Activated T-helper 1 cell treated with Interleukin-2 at 50 U/mL for 16 hours (primary cell): ENCODE data around the gene SRC.

Source experiments
- DNase-seq: peaks from one replicate; pipeline ENCODE4 v3.0.0-alpha.2; 2020; ENCODE audit warnings: low read depth

SRC gene

DNA sequence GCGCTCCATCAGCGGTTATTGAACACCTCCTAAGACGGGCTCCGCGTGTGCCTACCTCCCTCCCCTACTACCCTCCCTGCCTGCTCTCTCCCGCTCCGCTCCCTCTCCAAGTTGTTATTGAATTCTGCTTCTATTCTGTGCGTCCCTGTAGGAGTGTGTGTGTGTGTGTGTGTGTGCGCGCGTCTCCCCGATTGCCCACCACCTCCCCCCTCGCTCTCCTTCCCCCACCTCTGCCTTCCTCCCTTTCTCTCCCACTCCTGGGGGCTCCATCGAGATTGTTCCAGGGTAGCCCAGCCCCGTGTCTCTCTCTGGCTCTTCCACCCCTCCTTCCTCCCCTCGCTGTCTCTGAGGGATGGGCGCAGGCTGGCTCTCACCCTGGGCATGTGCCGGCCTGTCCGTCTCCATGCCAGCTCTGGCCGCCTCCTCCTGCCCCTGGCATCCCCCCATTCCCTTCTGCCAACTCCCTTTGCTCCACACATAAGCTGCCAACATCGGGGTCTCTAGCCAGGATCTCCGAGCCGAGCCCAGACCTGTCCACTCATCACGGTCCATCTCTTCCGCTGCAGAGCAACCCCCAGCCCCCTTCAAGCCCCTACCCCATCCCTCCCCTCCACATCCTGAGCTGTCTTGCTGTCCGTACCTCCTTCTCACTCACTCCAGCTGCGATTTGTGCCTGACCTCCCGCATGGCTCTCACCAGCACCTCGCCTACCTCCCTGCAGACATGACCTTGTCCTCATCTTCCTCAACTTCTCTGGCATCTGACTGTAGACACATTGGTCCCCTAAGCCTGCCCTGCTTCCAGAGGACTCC is 68.5 kb downstream of the SRC start:
- DNase-seq = no peak

DNA sequence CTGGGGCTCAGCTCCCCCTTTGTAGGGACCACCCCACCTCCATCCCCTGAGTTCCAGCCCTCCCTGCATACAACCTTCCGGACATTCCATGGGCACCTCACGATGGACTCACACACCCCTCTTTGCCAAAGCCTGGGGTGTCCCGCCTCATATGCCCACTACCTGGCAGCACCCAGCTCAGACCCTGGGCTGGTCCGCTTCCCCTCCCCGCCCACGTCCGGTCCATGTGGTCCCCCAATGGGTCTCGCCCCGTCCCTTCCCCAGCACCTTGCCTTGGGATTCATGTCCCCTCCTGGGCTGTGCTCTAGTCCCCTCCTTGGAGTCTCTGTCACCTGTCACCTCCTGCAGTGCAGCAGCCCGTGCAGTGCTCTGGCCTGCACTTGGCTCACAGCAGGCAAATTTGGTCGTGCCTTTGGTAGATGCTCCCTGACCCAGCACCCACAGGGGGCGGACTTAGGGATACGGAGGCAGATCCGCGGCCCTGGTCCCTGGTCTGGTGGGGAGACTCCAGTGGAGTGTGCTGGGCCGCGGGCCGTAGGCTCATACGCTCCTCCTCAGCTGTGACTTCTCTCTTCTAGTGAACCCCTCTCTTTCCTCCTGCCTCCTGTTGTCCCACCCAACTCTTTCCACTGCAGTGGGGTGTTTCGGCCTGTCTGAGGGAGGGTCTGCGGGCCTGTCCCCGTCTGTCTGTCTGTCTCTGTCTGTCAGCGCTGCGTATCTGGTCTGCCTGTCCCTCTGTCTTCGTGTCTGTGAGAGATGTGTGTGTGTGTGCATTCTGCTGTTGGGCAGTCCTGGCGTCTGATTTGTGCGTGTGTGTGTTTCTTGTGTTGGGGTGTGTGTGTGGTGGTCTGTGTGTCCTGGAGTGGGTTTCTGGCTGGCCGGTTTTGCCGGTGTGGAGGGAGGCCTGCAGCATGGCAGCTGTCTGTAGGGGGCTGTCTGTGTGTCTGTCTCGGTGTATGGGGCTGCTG is 69.5 kb downstream of the SRC start:
- DNase-seq = no peak

DNA sequence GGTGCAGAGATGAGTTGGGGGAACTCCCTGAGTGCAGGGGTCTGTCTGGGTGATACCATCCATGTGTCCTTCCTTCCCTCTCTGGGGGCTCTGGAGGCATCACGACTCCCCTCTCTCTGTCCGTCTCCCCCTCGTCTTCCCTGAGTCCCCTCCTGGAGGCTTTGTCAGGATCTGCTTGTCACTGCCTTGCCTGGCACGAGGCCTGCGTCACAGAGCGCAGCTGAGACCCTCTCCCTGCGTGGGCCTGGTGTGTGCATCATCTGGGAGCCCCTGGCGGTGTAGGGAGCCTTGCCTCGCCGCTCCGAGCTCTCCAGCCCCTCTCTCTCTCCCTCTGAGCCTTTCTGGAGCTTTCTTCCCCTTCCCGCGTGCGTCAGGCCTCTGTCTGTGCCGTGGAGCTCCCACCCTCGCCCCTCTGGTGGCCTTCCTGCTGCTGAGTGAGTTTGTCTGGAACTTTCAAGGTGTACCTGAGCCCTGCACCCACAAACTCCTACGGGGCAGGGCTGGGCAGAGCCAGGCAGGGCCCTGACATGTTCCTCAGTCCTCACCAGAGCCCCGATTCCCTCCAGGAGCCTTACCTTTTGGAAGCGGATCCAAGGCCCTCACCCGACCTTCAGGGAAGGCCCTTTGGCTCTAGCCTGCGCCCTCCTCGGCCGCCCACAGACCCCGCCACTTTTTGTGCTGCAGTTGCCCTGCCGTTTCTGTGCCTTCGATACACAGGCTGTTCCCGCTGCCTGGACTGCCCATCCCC is 70.3 kb downstream of the SRC start:
- DNase-seq = no peak

DNA sequence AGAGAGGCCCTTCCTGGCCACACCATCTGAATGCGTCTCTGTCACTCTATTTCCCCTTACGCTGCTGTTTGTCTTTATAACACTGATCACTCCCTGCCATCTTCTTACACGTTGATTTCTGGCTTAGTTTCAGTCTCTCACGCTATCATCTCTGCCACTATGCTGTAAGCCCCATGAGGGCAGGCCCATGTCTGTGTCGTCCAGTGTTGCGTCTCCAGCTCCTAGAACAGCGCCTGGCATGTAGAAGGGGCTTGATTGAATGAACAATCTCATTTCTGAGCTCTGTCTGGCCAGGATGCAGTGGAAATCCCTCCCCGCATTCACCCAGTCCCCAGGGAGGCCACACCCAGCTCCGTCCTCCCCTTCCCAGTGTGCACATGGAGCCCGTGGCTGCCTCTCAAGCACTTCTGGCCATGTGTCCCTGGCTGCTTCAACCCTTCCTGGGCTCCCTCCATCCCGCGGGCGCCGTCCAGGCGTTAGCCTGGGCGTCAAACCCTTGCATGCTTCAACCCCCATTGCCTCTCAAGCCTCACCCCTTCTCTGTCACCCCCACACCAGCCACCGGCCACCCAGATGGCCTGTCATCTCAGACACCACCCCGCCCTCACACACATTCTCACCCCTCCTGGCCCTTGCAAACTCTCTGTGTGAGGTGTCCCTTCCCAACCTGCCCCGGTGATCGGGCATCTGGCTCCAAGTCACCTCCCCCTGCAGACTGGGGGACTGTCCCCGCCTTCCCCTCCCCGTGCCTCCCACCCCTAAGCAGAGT is 71.1 kb downstream of the SRC start:
- DNase-seq = no peak

DNA sequence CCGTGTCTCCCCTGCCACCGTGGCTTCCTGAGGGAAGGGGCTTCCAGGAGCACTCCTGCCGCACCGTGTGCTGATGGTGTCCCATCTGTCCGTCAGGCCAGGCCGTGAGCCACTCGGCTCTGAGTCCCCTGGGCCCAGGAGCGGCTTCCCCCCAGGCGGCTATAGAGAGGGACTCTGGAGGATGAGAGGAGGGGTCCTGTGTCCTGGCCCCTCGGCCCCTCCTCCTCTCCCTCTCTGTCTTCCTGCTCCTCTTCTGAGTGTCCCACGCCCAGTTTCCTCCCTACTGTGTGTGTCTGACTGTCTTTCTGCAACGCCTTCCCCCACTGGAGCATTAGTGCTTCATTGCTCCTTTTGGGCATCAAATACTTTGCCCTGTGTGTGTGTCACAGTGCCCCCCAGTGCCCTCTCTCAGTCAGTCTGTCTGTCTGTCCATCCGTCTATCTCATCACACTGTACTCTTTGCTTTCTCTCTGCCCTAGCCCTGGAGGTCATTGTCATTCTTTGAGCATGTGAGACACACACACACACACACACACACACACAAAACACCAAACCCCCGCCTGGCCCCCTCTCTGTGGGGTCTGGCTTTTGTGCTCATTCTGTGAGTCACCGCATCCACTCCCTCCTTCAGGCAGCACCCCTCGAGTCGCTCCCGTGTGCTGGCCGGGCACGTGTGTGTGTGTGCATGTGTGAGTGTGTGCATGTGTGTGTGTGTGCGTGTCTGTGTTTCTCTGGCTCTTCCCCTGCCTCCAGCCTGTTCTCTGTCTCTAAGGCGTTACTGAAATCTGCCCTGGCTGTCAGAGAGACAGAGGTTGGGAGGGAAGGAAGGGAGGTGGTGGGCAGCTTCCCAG is 71.9 kb downstream of the SRC start:
- no peak for DNase-seq

DNA sequence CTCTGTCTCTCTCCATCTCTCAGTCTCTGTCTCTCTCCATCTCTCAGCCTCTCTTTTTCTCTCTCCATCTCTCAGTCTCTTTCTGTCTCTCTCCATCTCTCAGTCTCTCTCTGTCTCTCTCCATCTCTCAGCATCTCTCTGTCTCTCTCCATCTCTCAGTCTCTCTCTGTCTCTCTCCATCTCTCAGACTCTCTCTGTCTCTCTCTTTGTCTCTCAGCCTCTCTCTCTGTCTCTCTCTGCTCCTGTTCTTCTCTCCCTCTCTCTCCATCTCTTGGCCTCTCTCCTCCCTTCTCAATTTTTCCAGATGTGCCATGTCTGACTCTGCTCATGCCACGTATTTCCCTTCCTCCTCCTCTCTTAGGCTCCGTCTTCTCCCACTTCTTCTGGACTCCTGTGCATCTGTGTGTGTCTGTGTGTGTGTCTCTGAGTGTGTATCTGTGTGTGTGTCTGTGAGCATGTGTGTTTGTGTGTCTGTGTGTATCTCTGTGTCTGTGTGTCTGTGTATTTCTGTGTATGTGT is 72.7 kb downstream of the SRC start:
- DNase-seq = no peak

DNA sequence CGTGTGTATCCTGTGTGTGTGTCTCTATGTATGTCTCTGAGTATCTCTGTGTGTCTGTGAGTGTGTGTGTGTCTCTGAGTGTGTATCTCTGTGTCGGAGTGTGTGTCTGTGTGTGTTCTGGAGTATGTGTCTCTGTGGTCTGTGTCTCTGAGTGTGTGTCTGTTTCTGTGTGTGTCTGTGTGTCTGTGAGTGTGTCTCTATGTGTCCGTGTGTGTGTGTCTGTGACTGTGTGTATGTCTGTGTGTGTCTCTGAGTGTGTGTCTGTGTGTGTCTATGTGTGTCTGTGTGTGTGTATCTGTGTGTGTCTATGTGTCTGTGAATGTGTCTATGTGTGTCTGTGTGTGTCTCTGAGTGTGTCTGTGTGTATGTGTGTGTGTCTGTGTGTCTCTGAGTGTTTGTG is 73.4 kb downstream of the SRC start:
- no peak for DNase-seq

DNA sequence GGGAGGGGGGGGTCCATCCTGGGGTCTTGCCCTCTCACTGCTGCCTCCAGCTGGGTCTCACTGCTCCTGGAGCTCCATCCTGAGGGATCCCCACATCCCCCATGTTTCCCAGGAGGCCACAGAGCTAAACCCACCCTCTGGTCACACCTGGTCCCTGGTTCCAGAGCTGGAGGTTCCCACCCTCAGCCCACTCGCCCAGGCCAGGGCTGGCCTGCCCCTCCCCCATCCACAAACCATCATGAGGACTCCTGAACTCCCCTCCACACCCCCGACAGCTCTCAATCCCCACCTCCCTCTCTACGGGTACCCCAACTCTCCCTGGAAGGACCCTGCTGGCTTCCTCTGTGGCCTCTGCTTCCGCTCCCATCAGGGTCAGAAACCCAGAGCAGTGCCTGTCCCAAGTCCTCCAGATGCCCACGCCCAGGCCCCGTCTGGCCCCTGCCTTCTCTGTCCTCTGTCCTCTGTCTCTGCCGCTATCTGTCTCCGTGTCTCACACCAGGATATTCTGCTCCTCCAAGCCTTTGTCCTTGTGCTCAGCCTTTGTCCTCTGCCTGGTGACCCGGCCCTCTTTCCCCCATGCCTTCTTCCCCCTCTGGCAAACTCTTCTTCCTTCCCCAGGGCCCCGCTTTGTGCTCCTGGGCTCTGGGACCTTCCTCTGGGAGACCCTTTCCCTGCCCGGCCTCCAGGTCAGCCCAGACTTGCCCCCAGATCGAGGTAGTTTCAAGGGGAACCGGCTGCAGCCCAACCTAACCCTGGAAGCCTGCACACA is 74.0 kb downstream of the SRC start:
- no peak for DNase-seq

DNA sequence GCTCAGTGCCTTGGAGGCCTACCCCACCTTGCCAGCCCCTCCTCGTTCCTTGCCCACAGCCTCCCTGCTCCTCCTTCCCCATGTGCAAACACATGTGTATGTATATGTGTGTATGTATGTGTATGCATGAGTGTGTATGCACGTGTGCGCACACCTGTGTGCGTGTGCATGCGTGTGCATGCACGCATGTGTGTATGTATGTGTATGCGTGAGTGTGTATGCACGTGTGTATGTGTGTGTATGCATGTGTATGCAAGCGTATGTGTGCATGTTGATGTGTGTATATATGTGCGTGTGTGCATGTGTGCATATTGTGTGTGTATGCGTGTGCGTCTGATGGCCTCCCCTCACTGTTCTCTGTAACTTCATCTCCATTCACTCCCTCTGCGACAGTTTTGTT is 74.7 kb downstream of the SRC start:
- DNase-seq = no peak

DNA sequence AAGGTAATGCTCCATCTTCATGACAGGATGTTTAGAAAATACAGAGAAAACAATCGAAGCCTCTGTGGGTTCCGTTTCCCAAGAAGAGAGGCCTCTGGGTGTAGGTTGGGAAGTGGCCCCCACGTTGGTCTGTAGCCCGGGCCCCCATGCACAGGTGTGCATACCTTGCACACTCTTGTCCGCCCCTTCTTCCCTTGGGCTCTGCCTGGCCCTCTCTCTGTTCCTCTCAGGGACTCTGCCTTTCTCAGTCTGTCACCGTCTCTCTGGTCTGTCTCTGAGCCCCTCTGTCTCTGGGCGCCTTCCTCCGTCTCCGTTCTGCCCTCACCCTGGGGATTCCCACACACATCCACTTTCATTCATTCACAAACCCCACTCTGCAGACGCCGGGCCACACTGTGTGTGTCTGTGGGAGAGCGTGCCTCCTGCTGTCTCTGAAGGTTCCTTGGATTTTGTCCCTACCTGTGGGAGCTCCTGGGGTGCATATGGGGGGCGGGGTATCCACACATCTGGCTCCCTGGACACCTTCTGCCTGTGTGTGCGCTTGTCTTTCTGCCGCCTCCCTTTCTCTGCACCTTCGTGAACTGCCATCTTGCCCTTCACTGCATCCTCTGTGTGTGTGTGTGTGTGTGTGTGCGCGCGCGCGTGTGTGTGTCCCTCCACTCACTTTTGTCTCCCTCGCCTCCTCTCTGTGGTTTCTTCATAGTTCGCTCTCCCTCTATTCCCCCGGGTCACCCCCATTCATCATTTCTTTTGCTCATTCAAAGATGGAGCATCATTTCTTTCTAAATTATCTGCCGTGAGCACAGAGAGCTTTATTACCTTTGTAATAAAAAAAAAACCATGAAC is 75.3 kb downstream of the SRC start:
- no peak for DNase-seq

DNA sequence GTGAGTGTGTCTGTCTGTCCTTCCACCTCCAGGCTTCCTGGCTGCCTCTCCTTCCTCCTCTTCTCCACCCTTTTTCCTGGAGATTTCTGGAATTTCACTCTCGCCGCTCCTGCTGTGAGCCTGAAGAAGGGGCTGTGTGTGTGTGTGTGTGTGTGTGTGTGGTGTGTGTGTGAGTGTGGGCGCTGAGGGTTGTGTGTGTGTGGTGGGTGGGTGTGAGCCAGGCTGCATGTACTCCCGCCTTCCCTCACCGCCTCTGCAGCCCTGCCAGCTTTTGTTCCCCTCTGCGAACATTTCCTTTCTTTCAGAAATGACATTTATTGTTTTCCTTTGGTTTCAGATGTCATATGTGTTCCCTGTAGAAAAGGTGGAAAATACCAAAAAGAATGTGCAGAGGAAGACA is 76.0 kb downstream of the SRC start:
- DNase-seq = no peak

DNA sequence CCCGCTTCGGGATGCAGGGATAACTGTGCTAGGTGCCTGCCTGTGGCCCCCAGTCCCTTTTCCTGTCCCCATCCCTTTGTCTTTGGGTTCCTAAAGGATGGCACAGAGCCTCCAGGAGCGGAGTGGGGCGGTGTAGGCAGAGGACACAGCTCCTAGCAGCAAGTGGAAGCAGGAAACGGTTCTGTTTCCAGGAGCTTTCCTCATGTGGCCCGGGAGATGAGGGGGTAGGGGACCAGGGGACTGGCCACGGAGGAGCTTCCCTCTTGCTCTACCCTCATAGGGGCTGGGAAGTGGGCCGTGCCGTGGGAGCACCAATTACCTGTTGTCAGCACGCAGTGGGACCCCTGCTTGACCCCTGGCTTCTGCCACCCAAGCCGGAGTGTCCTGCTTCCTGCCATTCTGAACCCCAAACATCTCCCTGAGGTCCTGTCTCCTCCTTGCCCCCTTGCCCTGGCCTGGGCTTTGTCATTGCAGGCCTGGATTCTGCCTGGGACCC is 76.9 kb downstream of the SRC start:
- DNase-seq = no peak

DNA sequence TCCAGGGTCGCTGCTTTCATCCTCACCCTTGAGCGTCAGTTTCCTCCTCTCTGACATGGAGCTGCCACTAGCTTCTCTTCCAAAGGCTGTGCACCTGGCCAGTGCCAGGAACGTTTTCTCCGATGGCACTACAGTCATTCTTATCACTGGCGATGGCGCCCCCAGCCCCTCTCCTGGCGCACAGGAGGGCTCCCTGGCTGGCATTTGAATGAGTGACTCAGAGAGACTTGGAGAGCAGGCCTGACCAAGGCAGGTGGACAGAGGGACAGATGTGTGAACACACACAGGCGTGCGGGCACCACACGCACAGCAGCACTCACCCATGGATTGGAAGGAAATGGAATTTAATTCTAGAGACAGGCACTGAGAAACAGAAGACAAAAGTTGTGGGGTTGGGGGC is 77.6 kb downstream of the SRC start:
- no peak for DNase-seq

DNA sequence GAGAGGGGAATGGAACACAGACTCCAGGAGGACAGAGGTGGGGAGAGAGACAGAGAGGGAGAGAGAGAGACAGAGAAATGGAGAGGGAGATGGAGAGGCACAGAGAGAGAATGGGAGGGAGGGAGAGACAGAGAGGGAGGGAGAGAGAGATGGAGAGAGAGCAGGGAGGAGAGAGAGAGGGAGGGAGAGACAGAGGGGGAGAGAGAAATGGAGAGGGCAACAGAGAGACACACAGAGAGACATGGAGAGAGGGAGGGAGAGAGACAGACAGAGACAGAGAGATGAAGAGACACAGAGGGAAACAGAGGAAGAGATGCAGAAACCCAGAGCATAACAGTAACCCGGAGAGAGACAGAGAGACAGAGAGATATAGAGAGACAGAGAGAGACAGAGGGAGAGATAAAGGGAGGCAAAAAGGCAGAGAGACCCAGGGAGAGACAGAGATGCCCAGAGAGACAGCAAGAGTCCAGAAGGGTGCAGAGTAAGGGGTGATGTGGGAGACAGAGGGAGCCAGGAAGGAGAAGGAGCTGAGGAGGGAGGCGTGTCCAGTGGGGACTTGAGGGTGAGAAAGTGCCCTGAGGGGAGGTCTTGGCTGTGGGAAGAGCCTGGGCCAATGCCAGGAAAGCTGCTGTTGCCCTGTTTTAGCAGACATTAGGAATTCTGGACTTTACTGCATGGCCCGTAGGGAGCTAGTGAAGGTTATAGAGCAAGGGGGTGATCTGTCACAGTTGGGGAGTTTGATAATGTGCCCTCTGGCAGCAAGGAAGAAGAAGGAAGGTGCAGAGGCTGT is 78.3 kb downstream of the SRC start:
- DNase-seq = no peak

DNA sequence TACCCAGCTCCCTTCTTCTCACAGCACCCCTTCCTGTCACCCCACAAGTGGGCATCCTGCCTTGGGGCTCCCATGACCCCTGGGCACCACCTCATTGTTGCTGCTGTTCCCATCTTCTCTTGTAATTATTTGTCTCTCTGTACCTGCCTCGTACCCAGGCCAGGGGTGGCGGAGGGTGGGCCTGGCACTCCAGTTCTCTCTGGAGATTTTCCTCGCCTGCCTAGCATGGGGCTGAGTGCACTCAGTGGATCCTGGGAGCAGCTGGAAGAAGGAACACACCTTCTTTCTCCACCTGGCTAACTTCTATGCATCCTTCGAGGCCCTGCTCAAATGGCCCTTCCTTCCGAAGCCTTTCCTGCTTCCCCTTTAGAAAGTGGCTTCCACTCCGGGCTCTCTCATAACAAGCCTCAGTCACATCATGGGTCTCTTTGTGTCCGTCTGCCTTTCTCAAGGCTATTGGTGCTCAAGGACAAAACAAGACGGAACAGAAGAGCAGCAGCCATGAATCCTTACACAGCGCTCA is 79.2 kb downstream of the SRC start:
- no peak for DNase-seq

DNA sequence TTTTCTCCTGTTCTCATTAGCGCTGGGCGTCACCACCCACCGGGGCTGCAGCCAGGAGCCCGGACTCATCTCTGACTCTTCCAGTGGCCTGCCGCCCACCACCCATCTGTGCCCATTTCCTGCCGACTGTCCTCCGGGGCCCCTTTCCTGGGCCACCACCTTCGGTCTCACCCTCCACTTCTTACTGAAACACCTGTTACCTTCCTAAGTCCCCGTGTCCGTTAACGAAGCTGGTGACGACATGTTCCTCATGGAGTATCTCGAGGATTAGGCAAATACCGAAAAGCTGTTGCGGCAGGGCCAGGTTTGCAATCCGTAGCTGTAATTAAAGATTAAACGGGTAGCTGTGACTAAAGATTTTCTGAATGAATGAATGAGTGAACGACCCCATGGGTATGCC is 80.2 kb downstream of the SRC start:
- no peak for DNase-seq

DNA sequence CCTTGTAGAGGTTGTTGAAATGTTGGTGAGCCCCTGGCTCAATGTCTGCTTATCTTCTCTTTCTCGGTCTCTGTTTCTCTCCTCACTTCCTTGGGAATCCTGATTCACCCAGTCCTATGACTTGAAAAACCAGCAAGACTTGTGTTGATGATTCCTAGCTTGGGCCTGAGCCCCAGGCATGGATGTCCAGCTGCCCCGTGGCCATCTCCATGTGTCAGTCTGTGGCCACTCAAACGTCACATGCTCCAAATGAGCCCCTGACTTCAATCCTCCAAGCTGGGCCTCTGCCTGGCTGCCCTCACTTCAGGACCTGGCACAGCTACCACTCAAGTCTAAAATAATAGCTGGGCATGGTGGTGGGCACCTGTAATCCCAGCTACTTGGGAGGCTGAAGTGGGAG is 81.0 kb downstream of the SRC start:
- no peak for DNase-seq

DNA sequence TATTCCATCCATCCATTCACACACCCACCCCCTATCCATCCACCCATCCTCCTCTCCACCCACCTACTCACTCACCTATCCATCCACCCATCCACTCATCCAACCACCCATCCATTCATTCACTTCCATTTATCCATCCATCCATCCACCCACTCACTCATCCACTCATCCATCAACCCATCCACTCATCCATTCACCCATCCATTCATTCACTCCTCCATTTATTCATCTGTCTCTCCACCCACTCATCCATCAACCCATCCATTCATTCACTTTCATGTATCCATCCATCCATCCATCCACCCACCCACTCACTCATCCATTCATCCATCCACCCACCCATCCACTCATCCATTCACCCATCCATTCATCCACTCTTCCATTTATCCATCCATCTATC is 84.1 kb downstream of the SRC start:
- DNase-seq = no peak
